Type B pancreatic cell (in vitro differentiated cells): ENCODE measurements around the gene DUSP28. TPM values are rescaled to one million over a fixed set of nuclear protein-coding genes. Genes with fewer than 3 reads are reported as not detected.

ENCODE experiments used
- DNase-seq: peaks from one replicate; pipeline ENCODE4 v3.0.0; 2021; ENCODE audit warnings: mixed read lengths; ENCODE audit not compliant: unreplicated experiment; ENCODE audit errors: extremely low spot score
- H3K27ac Mint-ChIP-seq: 2 replicates; pipeline ENCODE4 v1.8.0; 2021; ENCODE audit warnings: mild to moderate bottlenecking, mixed read lengths
- H3K27me3 Mint-ChIP-seq: 2 replicates; pipeline ENCODE4 v1.8.0; 2021; ENCODE audit warnings: mixed read lengths
- H3K36me3 Mint-ChIP-seq: 2 replicates; pipeline ENCODE4 v1.8.0; 2021; ENCODE audit warnings: mixed read lengths
- H3K4me1 Mint-ChIP-seq: one replicate; pipeline ENCODE4 v1.8.0; 2021; ENCODE audit warnings: mixed read lengths; ENCODE audit not compliant: unreplicated experiment
- H3K4me3 Mint-ChIP-seq: 2 replicates; pipeline ENCODE4 v1.8.0; 2021; ENCODE audit warnings: mild to moderate bottlenecking, mixed read lengths
- H3K9me3 Mint-ChIP-seq: 2 replicates; pipeline ENCODE4 v1.8.0; 2021; ENCODE audit warnings: mixed read lengths
- total RNA-seq: library from RNA; stranded (reverse); gene quantifications from 2 replicates; pipeline ENCODE4 v1.2.1, GENCODE V29; 2021; ENCODE audit warnings: low replicate concordance
- TF ChIP-seq, protein P1 (sequence below): fragments of 200-600 bp; sonication (generic); conservative IDR thresholded peaks from 2 replicates; pipeline ENCODE4 v1.5.0; 2021; ENCODE audit warnings: antibody characterized with exemption, mild to moderate bottlenecking

Gene DUSP28
- total RNA-seq, 1 donor from 2014 or later = 4.3 TPM

DNA sequence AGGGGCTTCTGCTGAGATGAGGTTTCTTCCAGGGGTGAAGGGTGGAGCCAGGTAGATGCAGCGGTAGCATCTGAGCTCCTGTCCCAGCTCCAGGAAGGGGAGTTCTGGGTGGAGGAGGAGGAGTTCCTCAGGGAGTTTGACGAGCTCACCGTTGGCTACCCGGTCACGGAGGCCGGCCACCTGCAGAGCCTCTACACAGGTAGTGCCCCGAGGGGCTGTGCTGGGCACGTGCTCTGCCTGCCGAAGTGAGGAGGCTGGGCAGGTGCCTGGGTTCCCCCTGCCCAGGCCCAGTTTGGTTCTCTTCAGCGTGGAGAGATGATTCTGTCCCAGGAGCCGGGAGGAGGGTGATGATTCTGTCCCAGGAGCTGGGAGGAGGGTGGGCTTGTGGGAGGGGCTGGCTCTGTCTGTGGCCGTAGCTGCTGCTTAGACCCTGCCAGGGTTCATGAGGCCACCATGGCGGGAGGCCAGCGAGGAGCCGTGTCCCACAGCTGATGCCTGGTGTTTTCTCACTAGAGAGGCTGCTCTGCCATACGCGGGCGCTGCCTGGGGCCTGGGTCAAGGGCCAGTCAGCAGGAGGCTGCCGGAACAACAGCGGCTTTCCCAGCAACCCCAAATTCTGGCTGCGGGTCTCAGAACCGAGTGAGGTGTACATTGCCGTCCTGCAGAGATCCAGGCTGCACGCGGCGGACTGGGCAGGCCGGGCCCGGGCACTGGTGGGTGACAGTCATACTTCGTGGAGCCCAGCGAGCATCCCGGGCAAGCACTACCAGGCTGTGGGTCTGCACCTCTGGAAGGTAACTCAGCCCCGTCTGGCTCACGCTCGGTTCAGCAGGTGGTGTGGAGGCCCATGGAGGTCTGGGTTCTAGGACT, 34.6 kb downstream of the DUSP28 start:
- Mint-ChIP-seq H3K36me3 (no peaks in the 10 kb centered on the region), H3K4me1 (no peaks in the 10 kb centered on the region), H3K9me3 (no peaks in the 10 kb centered on the region), H3K4me3 (no peak overlapping the region), H3K27ac (no peak overlapping the region), H3K27me3 (no peaks in the 10 kb centered on the region)
- DNase-seq = no peak
- TF ChIP-seq, protein P1, sequence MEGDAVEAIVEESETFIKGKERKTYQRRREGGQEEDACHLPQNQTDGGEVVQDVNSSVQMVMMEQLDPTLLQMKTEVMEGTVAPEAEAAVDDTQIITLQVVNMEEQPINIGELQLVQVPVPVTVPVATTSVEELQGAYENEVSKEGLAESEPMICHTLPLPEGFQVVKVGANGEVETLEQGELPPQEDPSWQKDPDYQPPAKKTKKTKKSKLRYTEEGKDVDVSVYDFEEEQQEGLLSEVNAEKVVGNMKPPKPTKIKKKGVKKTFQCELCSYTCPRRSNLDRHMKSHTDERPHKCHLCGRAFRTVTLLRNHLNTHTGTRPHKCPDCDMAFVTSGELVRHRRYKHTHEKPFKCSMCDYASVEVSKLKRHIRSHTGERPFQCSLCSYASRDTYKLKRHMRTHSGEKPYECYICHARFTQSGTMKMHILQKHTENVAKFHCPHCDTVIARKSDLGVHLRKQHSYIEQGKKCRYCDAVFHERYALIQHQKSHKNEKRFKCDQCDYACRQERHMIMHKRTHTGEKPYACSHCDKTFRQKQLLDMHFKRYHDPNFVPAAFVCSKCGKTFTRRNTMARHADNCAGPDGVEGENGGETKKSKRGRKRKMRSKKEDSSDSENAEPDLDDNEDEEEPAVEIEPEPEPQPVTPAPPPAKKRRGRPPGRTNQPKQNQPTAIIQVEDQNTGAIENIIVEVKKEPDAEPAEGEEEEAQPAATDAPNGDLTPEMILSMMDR = no peak

DNA sequence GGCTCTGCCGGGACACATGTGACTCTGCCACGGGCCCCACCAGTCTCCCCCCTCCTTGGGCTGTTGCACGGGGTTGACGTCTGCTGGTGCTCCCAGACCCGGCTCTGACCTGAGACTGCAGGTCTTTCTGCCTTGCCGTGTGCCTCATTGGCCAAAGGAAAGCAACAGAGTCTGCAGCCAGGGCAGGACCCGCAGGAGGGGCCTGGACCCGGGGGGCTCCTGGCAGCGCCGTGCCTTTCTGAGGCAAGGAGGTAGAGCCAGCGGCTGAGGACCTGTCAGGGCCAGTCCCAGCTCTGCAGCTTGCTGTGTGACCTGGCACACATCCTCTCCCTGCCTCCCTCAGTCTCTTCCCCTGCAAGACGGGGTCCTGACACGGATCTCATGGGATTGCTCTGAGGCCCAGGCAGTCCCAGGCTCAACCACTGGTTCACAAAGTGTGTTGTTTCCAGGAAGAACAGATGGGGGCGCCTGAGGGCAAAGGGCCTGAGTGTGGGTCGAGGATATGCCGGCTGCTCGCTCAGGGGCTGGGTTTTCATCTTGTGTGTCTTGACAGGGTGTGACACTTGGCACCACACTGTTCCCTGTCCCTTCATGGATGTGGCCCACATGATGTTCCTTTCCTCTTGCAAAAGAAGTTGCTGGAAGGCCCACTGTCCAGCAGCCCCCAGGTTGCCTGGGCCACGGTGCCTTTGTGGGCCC, 35.4 kb downstream of the DUSP28 start:
- no peak for DNase-seq
- TF ChIP-seq, protein P1 = peak; percentile 55
- Mint-ChIP-seq H3K36me3 (peaks cover 3% of the 10 kb centered on the region), H3K9me3 (no peaks in the 10 kb centered on the region), H3K4me1 (no peaks in the 10 kb centered on the region), H3K27ac (no peak overlapping the region), H3K27me3 (no peaks in the 10 kb centered on the region), H3K4me3 (no peak overlapping the region)

DNA sequence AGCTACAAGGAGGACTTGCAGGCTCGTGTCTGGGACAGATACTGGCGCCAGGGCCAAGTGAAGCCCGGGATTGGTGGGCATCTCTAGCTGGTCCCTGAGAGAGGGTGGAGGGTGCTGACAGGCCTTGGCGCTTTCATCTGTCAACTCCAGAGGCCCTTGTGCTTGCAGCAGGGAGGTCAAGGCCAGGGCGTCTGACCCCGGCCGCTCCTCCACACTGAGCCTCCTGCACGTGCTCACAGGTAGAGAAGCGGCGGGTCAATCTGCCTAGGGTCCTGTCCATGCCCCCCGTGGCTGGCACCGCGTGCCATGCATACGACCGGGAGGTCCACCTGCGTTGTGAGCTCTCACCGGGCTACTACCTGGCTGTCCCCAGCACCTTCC, 35.9 kb downstream of the DUSP28 start:
- Mint-ChIP-seq H3K9me3 (no peaks in the 10 kb centered on the region), H3K27me3 (no peaks in the 10 kb centered on the region), H3K27ac (no peak overlapping the region), H3K4me1 (no peaks in the 10 kb centered on the region), H3K4me3 (no peak overlapping the region), H3K36me3 (peaks cover 3% of the 10 kb centered on the region)
- DNase-seq = no peak
- TF ChIP-seq, protein P1 = no peak

DNA sequence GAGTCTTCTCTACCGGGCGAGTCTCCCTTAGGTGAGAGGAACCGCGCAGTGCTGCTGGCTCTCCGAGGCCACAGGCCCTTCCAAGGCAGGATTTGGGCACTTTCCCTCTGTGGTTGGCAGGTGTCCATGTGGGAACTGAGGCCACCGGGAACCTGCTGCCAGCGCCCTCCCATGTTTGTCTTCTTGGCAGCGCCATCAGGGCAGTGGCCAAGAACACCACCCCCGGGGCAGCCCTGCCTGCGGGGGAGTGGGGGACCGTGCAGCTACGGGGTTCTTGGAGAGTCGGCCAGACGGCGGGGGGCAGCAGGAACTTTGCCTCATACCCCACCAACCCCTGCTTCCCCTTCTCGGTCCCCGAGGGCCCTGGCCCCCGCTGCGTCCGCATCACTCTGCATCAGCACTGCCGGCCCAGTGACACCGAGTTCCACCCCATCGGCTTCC, 36.4 kb downstream of the DUSP28 start:
- H3K27ac Mint-ChIP-seq = no peak overlapping the region

DNA sequence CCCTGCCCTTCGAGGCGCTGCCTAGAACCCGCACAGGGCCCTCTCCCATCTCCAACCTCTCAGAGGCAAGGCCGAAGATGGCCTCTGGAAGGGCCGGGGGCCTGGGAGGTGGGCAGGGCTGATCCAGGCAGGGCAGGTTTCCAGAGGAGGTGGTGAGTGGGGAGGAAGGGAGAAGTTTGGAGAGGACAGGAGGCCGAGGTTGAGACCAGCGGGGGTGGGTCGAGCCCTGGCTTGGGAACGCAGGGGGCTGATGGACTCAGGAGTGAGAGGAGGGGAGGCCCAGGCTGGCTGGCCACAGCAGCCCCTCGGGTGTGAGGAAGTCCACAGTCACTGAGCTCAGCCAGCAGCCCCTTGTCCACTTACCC, 36.9 kb downstream of the DUSP28 start:
- Mint-ChIP-seq H3K36me3 (peaks cover 3% of the 10 kb centered on the region), H3K27ac (no peak overlapping the region), H3K27me3 (no peaks in the 10 kb centered on the region)

More for the DNA sequence above, 36.4 kb downstream of the DUSP28 start:
- Mint-ChIP-seq H3K36me3 (peaks cover 3% of the 10 kb centered on the region), H3K4me3 (no peak overlapping the region), H3K9me3 (no peaks in the 10 kb centered on the region), H3K27me3 (no peaks in the 10 kb centered on the region), H3K4me1 (no peaks in the 10 kb centered on the region)
- DNase-seq = no peak
- TF ChIP-seq, protein P1 = no peak

More for the DNA sequence above, 36.9 kb downstream of the DUSP28 start:
- H3K4me3 Mint-ChIP-seq = no peak overlapping the region
- no peaks in the 10 kb centered on the region for H3K9me3 Mint-ChIP-seq
- H3K4me1 Mint-ChIP-seq = no peaks in the 10 kb centered on the region
- TF ChIP-seq, protein P1 = no peak
- no peak for DNase-seq
